ES-I3 (cell line): Measurements from ENCODE around the gene SLMAP.
A peak's percentile ranks its signal among the peaks of the same experiment; 100 is the strongest.

ENCODE experiments used
- H3K36me3 ChIP-seq: 2 replicates; pipeline ENCODE4 v1.6.1; 2013; ENCODE audit warnings: mild to moderate bottlenecking, low read length, control low read depth, moderate library complexity; ENCODE audit not compliant: insufficient read depth
- H3K4me1 ChIP-seq: 2 replicates; pipeline ENCODE4 v1.6.1; 2013; ENCODE audit warnings: mild to moderate bottlenecking, control low read depth, low read length; ENCODE audit not compliant: insufficient read depth
- H3K9ac ChIP-seq: 2 replicates; pipeline ENCODE4 v1.6.1; 2013; ENCODE audit warnings: low read depth, mild to moderate bottlenecking, low read length, moderate library complexity
- H3K9me3 ChIP-seq: 2 replicates; pipeline ENCODE4 v1.6.1; 2013; ENCODE audit warnings: mild to moderate bottlenecking, low read length, moderate library complexity; ENCODE audit not compliant: control insufficient read depth, insufficient read depth

Gene SLMAP

DNA sequence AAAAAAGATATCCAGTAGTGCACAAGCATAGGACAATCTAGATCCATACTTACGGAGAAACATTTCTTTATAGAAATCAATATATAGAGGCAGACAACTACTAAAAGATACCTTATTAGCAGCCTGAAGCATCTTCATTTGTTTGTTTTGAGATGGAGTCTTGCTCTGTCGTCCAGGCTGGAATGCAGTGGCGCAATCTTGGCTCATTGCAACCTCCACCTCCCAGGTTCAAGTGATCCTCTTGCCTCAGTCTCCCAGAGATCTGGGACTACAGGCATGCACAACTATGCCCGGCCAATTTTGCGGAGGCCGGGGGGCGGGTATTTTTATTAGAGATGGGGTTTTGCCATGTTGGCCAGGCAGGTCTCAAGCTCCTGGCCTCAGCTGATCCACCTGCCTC lies 18.3 kb upstream of the SLMAP start:
- Histone ChIP-seq H3K4me1 (no peaks in the 10 kb centered on the region), H3K36me3 (no peaks in the 10 kb centered on the region), H3K9ac (no peak overlapping the region)

DNA sequence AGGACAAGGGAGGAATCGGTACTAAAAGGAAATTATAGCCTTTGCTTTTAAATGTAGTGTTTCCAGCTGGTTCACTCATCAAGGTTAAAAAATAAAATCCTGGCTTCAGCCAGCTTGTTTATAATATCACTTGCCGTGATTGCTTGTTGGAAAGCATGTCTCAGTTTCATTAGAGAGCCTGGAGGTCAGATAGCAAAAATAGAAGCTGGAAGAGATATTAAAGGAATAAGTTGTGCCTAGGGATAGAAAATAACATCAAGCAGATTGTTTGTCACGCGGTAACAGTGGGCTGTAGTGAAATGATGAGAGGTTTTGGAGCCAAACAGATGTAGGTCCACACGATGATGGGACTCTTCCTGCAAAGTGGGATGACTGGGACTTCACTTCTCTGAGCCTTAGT lies 17.7 kb upstream of the SLMAP start:
- Histone ChIP-seq H3K4me1 (no peaks in the 10 kb centered on the region), H3K9ac (no peak overlapping the region), H3K36me3 (no peaks in the 10 kb centered on the region), H3K9me3 (no peaks in the 10 kb centered on the region)

More for the DNA sequence above, 18.3 kb upstream of the SLMAP start:
- no peaks in the 10 kb centered on the region for H3K9me3 ChIP-seq

DNA sequence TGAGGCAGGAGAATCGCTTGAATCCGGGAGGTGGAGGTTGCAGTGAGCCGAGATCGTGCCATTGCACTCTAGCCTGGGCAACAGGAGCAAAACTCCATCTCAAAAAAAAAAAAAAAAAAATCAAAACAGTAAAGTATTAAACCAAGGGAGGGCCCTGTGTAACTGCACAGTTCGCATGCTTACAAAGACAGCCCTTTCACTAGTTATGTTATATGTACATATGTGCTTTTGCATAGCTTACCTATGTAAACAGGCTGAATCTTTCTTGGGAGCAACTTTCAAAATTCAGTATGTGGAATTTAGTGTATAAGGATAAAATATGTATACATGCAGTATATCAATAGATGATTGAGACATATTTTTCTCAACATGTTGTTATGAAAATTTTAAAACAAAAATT lies 16.1 kb upstream of the SLMAP start:
- H3K36me3 ChIP-seq: no peaks in the 10 kb centered on the region
- no peaks in the 10 kb centered on the region for H3K9me3 ChIP-seq
- H3K4me1 ChIP-seq: no peaks in the 10 kb centered on the region
- H3K9ac ChIP-seq: no peak overlapping the region

DNA sequence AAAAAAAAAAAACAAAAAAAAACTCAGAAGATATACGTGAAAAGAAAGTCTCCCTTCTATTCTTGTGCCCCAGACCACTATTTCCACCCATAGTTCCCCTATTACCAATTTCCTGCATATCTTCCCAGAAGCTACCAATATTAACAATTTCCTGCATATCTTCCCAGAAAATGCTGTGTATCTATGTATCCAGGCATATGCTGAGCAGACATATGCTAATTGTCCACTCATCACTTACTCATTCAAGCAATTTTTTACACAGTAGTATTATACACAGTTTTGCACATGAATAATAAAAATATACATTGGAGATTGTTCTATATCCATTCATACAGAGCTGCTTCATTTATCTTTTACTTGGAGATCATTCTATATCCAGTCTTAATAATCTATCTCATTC lies 12.6 kb upstream of the SLMAP start:
- H3K9ac ChIP-seq: no peak overlapping the region
- H3K4me1 ChIP-seq: no peaks in the 10 kb centered on the region
- H3K9me3 ChIP-seq: no peaks in the 10 kb centered on the region
- H3K36me3 ChIP-seq: no peaks in the 10 kb centered on the region

DNA sequence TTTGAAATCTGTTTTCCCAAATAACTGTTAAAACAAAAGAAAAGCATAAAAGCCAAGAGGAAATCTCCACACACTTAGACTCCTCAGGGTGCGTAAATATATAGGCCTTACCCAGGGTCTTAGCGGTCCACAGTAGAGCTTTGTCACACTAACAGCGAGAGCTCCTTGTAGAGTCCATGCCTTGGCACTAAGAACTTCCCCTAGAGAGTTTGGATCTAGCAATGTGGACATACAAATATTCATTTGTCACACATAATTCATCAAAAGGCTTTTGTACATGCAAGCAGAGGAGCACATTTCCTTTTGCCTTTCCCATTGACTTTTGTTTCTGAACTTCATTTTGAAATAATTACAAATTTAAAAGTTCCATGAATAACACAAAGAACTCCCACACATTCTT lies 11.0 kb upstream of the SLMAP start:
- Histone ChIP-seq H3K4me1 (no peaks in the 10 kb centered on the region), H3K9me3 (no peaks in the 10 kb centered on the region), H3K36me3 (no peaks in the 10 kb centered on the region), H3K9ac (no peak overlapping the region)

DNA sequence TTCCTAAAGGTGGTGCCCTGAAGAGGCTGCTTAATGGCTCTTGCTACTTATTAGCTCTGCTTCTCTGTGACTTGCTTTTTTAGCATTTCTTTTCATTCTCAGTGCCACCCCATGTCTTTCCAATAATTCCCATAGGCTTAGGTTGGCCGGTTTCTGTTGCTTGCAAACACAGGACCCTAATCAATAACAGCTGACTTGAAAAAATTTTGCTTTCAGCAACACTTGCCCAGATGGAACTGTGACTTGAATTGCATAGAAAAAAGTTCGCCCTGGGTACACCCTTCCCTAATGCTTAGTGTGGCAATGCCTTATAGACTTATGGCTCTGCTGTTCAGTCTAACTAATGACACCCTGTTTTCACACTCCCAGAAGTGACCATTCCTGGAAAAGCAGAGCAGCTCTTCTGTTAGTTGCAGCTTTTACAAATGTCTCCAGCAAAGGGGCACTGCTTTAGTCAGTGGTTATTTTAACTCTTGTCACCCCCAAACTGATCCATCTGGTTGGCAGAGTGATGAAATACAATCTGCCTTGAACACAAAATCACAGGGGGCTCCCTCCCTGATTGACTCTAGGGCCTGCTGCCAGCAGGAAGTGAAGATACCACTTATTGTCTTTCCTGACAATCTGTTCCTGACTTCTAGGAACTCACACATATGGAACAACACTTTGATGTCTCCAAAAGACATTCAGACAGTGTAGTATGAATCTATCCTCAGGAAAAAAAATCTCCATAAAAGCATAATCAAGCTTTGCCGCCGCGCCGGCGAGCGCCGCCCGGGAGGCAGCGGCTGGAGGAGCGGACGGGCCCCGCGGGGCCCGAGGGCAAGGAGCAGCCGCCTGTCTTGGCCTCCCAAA lies 9.7 kb upstream of the SLMAP start:
- peaks cover 4% of the 10 kb centered on the region for H3K4me1 ChIP-seq
- H3K36me3 ChIP-seq: no peaks in the 10 kb centered on the region
- no peak overlapping the region for H3K9ac ChIP-seq
- no peaks in the 10 kb centered on the region for H3K9me3 ChIP-seq

DNA sequence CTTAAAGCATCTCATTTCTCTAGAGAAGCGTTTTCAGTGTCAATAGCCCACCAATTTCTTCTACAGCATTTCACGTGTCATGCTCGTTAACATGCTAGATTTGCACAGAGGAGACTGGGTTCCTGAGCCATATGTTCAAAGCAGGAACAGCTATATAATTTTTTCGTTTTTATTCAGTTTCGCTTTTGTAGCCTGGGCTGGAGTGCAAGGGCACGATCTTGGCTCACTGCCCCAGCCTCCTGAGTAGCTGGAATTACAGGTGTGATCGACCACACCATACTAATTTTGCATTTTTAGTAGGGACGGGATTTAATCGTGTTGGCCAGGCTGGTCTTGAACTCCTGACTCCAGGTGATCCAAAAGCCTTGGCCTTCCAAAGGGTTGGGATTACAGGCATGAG lies 6.6 kb upstream of the SLMAP start:
- Histone ChIP-seq H3K4me1 (peaks cover 16% of the 10 kb centered on the region), H3K9ac (no peak overlapping the region), H3K9me3 (no peaks in the 10 kb centered on the region)

DNA sequence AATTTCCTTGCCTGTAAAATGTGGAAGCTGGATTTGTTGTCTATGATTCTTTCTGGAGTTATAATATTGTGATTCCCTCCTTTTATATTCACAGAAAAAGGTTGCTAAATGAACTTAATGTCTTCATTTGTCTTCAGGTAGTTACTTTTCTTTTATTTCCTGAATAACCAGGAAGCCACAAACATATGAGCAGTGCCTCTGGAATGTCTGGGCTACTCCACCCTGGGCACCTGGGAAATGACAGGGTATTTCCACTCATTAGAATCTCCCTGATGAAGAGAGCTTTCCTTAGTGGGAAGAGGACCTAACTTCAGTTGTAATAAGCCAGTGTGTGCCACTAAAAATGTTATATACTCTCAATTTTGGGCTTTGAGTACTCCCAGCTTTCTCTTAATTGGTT lies 3.8 kb upstream of the SLMAP start:
- H3K36me3 ChIP-seq: no peaks in the 10 kb centered on the region
- H3K4me1 ChIP-seq: peaks cover 16% of the 10 kb centered on the region
- H3K9me3 ChIP-seq: no peaks in the 10 kb centered on the region
- H3K9ac ChIP-seq: no peak overlapping the region

More for the DNA sequence above, 6.6 kb upstream of the SLMAP start:
- no peaks in the 10 kb centered on the region for H3K36me3 ChIP-seq

DNA sequence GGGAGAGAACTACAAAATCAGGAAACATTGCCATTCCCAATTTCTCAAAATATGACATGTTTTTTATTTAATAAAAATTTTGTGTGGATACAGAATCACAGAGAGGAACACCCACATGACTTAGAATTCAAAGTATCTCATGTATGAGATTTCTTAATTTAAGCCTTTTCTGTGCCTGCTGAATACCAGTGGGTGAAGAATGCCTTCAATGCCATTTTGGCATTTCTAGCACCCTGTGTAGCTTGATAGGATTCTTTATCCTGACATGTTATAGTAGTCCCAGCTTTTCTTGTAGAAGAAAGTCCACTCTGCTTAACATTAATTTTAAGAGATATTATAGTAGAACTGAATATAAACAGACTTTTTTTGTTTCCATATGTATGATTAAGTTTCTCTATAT lies 3.1 kb upstream of the SLMAP start:
- H3K36me3 ChIP-seq: no peaks in the 10 kb centered on the region
- H3K4me1 ChIP-seq: peaks cover 16% of the 10 kb centered on the region
- H3K9me3 ChIP-seq: no peaks in the 10 kb centered on the region
- H3K9ac ChIP-seq: no peak overlapping the region

DNA sequence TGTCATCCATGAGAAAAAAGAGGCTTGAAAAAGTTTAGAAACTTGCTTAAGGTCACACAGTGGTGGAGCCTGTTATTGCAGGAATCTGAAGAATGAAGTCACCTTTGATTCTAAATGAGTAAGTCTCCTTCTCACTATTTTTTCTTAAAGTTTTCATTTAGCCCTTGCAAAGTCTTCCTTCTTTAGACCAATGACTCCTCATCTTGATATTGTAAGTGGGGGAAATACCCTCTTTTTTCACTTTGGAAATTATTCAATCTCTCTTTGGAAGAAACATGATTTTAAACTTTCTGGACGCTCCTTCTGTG lies 787 bp upstream of the SLMAP start:
- H3K36me3 ChIP-seq: 0 out of 2 replicates have a peak, but pooled peaks cover 8% of the 10 kb centered on the region
- H3K4me1 ChIP-seq: peaks cover 16% of the 10 kb centered on the region
- no peaks in the 10 kb centered on the region for H3K9me3 ChIP-seq
- peak overlapping the region; percentile 68 for H3K9ac ChIP-seq

DNA sequence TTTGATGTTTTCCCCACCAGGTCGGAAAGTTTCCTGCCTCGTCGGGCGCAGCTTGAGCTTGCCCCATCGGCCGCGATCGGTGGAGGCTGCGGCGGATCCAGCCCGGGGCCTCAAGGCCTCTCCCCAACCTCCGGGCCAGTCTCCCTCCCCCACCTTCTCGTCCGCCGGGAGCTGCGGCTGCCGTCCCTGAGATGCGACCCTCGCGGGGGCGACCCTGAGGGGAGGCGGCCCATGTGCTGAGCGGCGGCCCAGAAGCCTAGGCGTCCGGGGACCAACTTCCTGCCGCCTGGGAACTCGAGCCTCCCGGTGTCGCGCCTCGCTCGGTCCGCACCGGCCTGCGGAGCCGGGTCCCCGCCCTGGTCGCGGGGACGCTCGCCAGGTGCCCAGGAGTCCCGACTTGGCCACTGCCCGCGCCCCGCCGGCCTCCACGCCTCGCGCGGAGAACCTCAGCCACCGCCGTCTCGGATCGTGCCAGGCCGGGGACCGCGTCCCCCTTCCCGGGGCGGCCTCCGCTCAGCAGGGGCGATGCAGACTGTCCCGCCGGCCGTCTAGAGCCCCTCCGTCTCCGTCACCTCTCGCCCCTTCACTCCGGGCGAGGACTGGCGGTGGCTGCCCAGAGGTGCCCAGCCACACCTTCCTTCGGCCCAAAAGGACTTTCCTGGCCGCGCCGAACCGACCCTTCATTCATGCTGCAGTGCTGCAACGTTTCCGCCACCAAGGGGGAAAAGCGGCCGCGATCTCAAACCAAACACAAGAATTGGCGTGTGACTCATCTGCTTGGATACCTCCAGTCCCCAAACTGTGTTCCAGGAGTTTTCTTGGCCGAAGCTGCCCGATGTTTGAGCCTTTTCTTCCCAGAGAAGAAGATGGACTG lies 656 bp downstream of the SLMAP start:
- 0 out of 2 replicates have a peak, but pooled peaks cover 8% of the 10 kb centered on the region for H3K36me3 ChIP-seq
- peak overlapping the region; percentile 68 for H3K9ac ChIP-seq
- H3K4me1 ChIP-seq: peaks cover 11% of the 10 kb centered on the region
- H3K9me3 ChIP-seq: no peaks in the 10 kb centered on the region

DNA sequence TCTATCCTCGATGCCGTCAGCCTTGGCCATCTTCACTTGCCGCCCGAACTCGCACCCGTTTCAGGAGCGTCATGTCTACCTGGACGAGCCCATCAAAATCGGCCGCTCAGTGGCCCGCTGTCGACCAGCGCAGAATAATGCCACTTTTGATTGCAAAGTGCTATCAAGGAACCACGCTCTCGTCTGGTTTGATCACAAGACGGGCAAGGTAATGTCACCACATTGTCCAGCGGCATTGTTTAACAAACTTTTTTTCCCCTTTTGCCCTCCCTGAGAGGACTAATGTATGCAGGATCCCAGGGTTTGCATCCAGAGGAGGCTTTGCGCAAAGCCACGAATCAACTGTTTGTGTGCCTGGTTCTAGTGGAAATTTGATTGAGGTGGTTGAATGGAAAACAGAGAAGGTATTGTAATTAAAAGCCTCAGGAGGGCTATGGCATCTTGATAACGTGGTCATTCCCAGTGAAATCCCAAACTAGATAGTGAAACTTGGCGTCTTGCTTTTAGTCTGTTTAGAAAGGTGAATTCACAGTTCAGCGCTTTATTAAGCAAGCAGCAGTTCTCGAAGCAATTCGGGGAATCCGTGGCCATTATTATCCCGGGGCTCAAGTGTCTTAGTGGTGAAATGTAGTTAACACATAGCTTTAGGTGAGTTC lies 1.7 kb downstream of the SLMAP start:
- Histone ChIP-seq H3K36me3 (0 out of 2 replicates have a peak, but pooled peaks cover 8% of the 10 kb centered on the region), H3K4me1 (peaks cover 2% of the 10 kb centered on the region), H3K9ac (peak overlapping the region; percentile 68)

DNA sequence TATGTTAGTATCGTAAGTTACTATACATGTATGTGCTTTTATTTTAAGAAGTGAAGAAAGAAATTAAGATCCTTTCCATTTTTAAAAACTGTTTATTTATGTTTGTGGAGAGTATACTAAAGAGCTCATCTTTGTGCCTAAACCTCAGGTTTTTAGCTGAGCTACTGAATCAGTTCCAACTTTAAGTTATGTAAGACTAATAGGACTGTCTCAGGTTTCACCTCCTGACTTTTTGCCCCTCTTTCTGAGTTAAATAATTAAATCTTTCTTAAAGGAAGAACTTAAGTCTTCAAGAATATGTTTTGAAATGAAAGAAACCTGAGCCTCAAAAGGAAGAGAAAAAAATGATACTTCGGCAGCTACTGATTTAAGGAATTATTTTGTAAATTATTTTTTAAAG lies 2.6 kb downstream of the SLMAP start:
- H3K36me3 ChIP-seq: 0 out of 2 replicates have a peak, but pooled peaks cover 8% of the 10 kb centered on the region
- H3K4me1 ChIP-seq: no peaks in the 10 kb centered on the region; the same call in none of the 2 replicates
- peak overlapping the region; percentile 68 for H3K9ac ChIP-seq

More for the DNA sequence above, 1.7 kb downstream of the SLMAP start:
- H3K9me3 ChIP-seq: no peaks in the 10 kb centered on the region

DNA sequence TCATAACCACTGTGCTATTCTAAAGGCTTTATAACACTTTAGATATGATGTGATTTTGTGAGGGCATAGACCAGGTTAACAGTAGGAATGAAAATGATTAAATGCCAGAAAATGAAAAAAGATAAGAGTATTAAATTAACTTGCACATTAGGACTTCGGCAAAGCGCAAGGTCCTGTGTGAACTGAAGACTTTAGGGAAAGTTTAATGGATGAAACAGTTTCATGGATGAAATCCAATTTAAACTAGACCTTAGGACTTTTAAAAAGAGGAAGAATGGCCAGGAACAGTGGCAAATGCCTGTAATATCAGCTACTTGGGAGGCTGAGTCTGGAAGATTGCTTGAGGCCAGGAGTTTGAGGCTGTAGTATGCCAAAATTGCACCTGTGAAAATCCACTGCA lies 8.7 kb downstream of the SLMAP start:
- Histone ChIP-seq H3K36me3 (no peaks in the 10 kb centered on the region), H3K9me3 (no peaks in the 10 kb centered on the region), H3K9ac (no peak overlapping the region), H3K4me1 (peaks cover under 1% of the 10 kb centered on the region; the same call in 1 of the 2 replicates)

More for the DNA sequence above, 2.6 kb downstream of the SLMAP start:
- no peaks in the 10 kb centered on the region for H3K9me3 ChIP-seq
